GM12872 (cell line): ENCODE results near the gene UNC79.

Source experiments
- CTCF ChIP-seq: IDR thresholded peaks from 3 replicates; pipeline ENCODE4 v1.5.1; 2011; ENCODE audit warnings: low read depth, mild to moderate bottlenecking, low read length, moderate library complexity; ENCODE audit not compliant: insufficient read depth

Gene UNC79

GRCh38 chr14:93747560-93747959, 316.8 kb downstream of the UNC79 start:
- TF ChIP-seq CTCF: no peak

GRCh38 chr14:93748208-93749075, 317.7 kb downstream of the UNC79 start:
- no peak for TF ChIP-seq CTCF

- no peak for TF ChIP-seq CTCF
Observed at GRCh38 chr14:93749076-93749420, 318.3 kb downstream of the UNC79 start.

GRCh38 chr14:93751946-93752655, 321.4 kb downstream of the UNC79 start:
- no peak for TF ChIP-seq CTCF

GRCh38 chr14:93752980-93753561, 322.3 kb downstream of the UNC79 start:
- no peak for TF ChIP-seq CTCF

GRCh38 chr14:93753647-93754046, 322.9 kb downstream of the UNC79 start:
- TF ChIP-seq CTCF: no peak

GRCh38 chr14:93757206-93757605, 326.5 kb downstream of the UNC79 start:
- TF ChIP-seq CTCF: no peak
